Thoracic aorta endothelial cell (primary cell): ENCODE results near the gene MYH6. TPM values are rescaled to one million over a fixed set of nuclear protein-coding genes. Genes with fewer than 3 reads are reported as not detected.

Experiments
- small RNA-seq: library from RNA; depleted of rRNA; stranded (forward); fragments of <200 nt; gene quantifications from one replicate; pipeline ENCODE3, GENCODE V24; 2012
- total RNA-seq: library from RNA; depleted of rRNA; stranded (reverse); fragments of >200 nt; gene quantifications from 2 replicates; pipeline ENCODE4 v1.2.3, GENCODE V29; 2012

The MYH6 gene
- not detected in 2 replicates for total RNA-seq

DNA sequence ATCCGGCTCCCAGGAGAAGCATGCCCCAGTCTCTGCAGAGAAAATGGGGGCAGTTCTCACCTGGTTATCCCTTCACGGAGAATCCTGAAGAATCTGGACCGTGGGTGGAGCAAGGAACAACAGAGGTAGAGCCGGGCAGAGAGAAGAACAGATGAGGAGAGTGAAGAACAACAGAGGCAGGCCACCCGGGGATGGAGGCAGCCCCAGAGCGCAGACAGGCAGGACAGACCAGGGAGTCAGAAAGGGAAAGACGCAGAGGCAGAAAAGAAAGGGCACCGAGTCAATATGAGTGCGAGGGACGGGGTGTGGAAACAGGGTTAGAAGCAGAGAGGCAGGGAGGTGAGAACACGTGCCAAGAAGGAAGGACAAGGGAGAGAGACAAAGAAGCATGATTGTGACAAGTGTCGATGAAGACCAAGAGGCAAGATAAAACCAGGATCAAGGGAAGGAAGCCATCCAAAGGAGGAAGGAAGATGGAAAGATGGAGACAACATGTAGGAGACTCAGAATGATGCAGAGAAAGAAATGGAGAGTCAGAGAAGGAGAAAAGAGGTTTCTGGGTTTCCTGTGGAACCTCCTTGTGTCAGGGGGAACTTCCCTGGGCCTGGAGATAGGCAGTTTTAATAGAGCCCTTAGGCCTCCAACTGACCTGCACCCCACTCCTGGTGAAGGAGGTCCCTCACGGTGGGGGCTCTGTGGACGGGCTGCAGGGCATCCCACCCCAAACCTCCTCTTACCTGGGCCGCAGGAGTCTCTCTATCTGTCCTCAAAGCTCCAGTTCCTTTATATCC lies at the start of gene MYH6:
Gene MYH6 (minus strand): TSS at position 758 of the 791 bp plus-strand sequence. CDS start 1,050 bp downstream, outside the sequence.

DNA sequence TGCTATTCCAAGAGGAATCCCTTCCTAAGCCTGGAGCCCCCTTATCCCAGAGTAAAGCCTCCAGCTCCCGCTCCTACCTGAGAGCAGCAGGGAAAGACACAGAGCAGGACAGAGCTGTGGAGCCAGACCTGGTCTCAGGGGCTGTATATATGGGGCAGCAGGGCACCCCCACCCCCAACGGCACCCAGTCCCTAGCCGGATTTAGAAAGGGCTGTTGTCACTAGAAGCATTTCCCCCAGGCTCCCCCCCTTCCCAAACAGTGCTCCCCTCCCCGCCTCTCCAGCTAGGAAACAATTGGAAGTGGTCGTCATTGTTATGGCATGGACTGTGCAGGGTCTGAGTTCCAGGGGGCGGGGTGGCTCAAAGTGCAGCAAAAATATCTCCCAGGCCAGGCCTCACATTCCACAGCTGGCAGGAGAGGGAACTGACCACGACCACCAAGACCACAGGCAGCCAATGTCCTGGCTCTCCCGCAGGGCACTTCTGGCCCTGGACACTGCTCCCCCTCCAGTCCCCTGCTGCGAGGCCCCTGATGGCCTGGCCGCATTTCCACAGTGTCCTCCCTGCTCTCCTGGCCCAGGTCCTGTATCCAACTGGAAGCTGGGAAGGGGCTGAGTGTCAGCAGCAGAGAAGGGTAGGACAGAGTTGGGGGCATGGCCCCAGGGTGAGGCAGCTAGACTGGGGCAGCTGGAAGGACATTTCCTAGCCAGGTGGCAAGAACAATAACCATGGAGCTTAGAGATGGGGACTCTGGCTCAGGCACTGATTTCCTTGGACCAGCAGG lies 27.7 kb upstream of the MYH6 start, which contains the start of gene MYH7:
Gene MYH7 (minus strand): TSS at position 118 of the 784 bp plus-strand sequence. CDS start 1,928 bp downstream, outside the sequence.

DNA sequence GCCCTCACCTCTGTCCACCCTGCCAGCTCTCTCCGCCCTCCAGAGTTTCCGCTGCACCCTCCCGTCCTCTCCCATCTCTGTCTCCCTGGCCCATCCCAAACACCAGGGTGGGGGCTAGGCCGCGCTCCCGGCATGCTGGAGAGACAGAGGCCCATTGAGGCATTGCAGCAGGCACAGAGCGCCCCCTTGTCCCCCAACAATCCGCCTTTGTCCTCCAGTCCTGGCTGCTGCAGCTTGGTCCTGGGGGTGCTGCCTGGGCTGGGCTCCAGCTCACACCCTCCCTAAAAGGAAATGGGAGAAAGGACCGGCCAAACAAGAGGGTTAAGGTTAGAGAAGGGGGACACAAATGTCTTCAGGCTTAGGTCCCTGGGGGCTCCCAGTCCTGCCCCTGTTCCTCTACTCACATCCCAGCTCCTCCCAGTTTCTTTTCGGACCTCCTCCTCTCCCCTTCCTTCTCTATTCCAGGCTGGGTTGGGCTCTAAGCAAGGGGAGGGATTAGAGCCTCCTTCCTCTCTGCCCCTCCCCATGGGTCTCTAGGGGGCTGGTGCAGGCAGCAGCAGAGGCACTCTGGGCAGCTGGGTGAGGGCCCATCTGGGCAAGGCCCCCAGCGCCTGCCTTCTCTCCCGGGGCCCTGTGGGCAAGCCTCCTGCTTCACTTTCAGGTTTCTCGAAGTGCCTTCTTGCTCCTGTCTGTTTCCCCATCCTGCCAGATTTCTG lies 31.4 kb downstream of the MYH6 start, which contains the start of gene CMTM5:
Gene CMTM5 (plus strand): TSS at position 565 of the 716 bp plus-strand sequence. CDS start 206 bp downstream, outside the sequence.

DNA sequence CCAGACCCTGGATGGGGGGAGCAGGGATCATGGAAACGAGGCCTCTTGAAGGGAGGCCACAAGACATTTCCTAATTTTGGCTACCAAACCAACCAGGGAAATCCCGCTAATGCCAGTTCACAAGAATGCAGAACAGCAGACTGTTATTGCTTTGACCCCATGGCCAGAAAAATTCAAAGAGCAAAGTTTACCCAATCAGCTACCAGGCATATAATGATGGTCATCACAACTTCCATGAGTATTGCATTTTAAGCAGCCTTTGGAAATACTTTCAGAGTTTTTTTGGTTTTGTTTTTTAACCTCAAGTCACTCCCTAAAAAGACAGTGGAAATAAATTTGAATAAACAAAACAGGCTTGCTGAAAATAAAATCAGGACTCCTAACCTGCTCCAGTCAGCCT lies 35.6 kb downstream of the MYH6 start, which contains the start of gene IL25:
Gene IL25 (plus strand): TSS at position 301 of the 400 bp plus-strand sequence.

DNA sequence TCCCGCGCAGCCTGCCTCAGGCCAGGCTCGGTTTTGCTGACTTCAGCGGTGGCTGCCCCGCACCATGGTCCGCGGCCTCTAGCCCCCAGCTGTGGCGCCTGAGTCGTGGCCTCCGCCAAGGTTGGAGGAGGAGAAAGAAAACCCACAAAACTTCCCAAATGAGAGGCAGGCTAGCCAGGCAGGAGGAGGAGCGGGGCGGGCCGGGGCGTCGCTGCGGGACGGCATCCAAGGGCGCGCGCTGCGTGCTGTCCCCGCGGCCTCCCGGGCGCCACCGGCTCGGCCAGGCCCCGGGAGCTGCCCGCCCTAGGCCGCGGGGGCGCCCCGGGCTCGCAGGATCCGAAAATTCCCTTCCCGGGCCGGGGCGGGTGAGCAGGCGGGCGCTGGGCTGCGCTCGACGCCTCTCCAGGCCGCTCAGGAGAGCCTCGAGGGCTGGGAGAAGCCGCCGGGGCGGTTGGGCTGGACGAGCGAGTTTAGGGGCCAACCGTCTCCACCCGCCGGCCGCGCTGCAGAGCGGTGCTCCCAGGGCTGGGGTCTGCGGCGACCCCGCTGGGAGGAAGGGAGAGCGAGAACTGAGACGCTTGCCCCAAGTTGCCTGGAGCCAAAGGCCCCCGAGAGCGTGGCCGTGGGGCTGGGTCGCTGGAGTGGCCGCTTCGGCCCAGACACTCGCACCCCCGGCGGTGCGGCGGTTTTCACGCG lies 42.9 kb downstream of the MYH6 start, which contains the start of gene EFS:
Gene EFS (minus strand): TSS at position 137 of the 696 bp plus-strand sequence. CDS start 147 bp downstream, outside the sequence.

DNA sequence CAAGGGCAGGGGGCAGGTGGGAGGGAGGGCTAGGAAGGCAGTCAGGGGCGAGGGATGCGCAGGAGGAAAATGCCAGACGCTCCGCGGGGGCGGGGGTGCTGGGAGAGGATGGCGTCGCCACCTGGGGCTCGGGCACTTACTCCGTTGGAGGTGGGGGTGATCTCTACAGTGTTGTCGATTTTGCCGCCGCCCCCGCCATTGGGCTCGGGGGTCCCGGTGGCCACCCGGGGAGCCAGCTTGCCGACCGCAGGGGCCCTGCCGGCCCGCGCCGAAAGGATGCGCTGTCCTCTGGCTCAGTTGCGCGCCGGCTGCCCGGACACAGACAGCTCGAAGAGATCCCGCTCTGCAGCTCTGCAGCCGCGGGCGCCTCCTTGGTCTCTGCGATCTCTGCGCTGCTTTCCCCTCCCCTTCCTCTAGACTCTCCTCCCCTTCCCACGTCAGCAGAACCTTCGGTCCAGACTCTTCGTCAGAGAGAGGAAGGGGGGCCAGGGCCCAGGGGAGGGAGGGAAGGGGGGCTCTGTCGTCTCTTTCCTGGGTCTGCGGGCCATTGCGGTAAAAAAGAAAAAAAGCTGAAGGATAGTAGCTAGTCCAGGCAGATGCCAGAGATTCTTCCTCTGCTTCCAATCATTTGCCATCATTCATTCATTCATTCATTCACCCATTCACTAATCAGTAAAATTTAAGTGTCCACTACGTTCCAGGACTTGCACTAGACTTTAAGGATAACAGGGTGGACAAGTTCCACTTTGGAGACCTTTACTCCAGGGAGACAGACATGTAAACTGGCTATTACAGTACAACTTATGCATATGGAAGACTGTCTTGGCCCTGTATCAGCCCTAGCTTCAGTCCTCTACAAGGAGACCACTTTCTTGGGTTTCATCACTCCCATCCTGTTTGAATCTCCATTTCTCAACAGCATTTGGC lies 55.3 kb downstream of the MYH6 start, which contains the start of gene SLC22A17:
Gene SLC22A17 (minus strand): TSS at position 382 of the 927 bp plus-strand sequence.

Small RNA genes within 50 kb of the gene (small RNA-seq; reads per million reads assigned to genes)
- gene MIR208A, result not detected
- not detected for gene MIR208B

Other genes with a start within 250 kb of the MYH6 start
- gene SLC7A8, start 224.6 kb downstream of the MYH6 start, total RNA-seq, result 1.1 and 2.4 TPM in 2 replicates
- gene RNF212B, start 170.3 kb downstream of the MYH6 start, total RNA-seq, result not detected in 2 replicates
- 5.9 and 9.8 TPM in 2 replicates for gene HOMEZ, start 122.1 kb downstream of the MYH6 start, total RNA-seq
- 3.7 and 4.7 TPM in 2 replicates for gene PPP1R3E, start 105.4 kb downstream of the MYH6 start, total RNA-seq
- 18.5 and 22.2 TPM in 2 replicates for gene BCL2L2, start 101.4 kb downstream of the MYH6 start, total RNA-seq
- 71.1 and 81.7 TPM in 2 replicates for gene PABPN1, start 86.8 kb downstream of the MYH6 start, total RNA-seq
- gene SLC22A17, start 55.4 kb downstream of the MYH6 start, total RNA-seq, result 0.86 and 1.1 TPM in 2 replicates
- gene EFS, start 43.1 kb downstream of the MYH6 start, total RNA-seq, result not detected in 2 replicates
- gene IL25, start 35.5 kb downstream of the MYH6 start, total RNA-seq, result not detected in 2 replicates
- gene CMTM5, start 31.2 kb downstream of the MYH6 start, total RNA-seq, result not detected in 2 replicates
- gene MYH7, start 27.4 kb upstream of the MYH6 start, total RNA-seq, result not detected in 2 replicates
- gene NGDN, start 61.4 kb upstream of the MYH6 start, total RNA-seq, result 41.6 and 48.2 TPM in 2 replicates
- 0.40 and 0.86 TPM in 2 replicates for gene ZFHX2, start 143.5 kb upstream of the MYH6 start, total RNA-seq
- 14.1 and 18.9 TPM in 2 replicates for gene THTPA, start 148.0 kb upstream of the MYH6 start, total RNA-seq
- 7.6 and 17.0 TPM in 2 replicates for gene AP1G2, start 159.5 kb upstream of the MYH6 start, total RNA-seq
- gene JPH4, start 170.5 kb upstream of the MYH6 start, total RNA-seq, result not detected in 2 replicates
- 0.27 and 1.5 TPM in 2 replicates for gene DHRS2, start 228.1 kb upstream of the MYH6 start, total RNA-seq